Measurements from ENCODE around the gene ZNF771. TPM values are rescaled to one million over a fixed set of nuclear protein-coding genes. Genes with fewer than 3 reads are reported as not detected.
A peak's percentile ranks its signal among the peaks of the same experiment; 100 is the strongest.

The ZNF771 gene
- total and polyA plus RNA-seq, 9 of the 15 experiments (the other 6 are each of a cell fraction or from before 2014, with no cell fraction given) = 1.5 to 12.6 (median 4.4) TPM

DNA sequence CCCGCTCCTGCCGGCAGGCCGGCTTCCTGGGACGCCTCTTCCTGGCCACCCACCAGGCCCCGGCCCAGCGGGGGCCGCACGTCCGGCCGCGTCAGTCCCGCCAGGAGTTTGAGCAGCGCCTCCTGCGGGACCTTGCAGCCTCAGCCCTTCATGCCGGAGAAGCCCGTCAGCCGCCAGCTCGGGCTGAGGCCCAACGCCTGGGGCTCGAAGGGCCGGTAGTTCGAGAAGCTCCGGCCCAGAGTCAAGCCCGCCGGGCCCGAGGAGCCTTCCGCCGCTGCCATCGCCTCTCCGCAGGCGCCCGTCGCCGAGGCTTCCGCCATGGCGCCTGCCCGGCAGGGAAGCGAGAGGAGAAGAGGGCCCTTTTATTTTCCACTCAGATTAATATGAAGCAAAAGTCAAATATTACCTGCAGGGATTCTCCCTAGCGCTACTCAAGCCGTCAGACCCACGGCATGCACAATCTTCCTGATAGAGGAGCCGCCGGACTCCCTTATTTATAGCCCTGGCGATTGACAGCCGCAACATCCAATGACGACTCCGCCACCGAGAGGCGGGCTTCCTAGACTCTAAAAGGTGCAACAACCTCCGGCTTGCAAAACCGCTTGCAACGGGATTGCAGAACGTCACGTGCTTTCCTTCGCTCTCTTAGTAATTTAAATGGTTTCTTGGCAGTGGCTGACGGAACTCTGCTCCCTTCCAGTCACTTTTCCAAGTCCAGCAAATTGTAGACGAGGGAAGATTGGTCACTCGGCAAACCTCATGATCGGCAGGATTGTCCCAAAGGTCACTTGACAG is 38.2 kb downstream of the ZNF771 start, which contains the start of gene SEPHS2 (continued):
- TF ChIP-seq, protein P1, sequence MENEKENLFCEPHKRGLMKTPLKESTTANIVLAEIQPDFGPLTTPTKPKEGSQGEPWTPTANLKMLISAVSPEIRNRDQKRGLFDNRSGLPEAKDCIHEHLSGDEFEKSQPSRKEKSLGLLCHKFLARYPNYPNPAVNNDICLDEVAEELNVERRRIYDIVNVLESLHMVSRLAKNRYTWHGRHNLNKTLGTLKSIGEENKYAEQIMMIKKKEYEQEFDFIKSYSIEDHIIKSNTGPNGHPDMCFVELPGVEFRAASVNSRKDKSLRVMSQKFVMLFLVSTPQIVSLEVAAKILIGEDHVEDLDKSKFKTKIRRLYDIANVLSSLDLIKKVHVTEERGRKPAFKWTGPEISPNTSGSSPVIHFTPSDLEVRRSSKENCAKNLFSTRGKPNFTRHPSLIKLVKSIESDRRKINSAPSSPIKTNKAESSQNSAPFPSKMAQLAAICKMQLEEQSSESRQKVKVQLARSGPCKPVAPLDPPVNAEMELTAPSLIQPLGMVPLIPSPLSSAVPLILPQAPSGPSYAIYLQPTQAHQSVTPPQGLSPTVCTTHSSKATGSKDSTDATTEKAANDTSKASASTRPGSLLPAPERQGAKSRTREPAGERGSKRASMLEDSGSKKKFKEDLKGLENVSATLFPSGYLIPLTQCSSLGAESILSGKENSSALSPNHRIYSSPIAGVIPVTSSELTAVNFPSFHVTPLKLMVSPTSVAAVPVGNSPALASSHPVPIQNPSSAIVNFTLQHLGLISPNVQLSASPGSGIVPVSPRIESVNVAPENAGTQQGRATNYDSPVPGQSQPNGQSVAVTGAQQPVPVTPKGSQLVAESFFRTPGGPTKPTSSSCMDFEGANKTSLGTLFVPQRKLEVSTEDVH (IDR thresholded peaks at IDR 0.05; ENCODE audit: low read depth, partially characterized antibody) = no peak
- TF ChIP-seq KLF13 (tag; IDR thresholded peaks at IDR 0.05; ENCODE audit: borderline replicate concordance, low read depth) (no peak), TCF3 (CRISPR knock-in tag; IDR thresholded peaks at IDR 0.05) (no peak), COPS2 (conservative IDR thresholded peaks at IDR 0.05) (no peak), ZNF174 (CRISPR knock-in tag; IDR thresholded peaks at IDR 0.05) (no peak), FOXJ2 (tag; IDR thresholded peaks at IDR 0.05) (peak; percentile 78), MAZ (CRISPR knock-in tag; conservative IDR thresholded peaks at IDR 0.05 in 1 of 2, IDR thresholded peaks at IDR 0.05 in 1 of 2) (peak; percentile 68 to 74), SP2 (IDR thresholded peaks at IDR 0.05; ENCODE audit: extremely low read depth, low read depth, low read length, poor library complexity, severe bottlenecking) (peak; percentile 86), MTA2 (IDR thresholded peaks at IDR 0.05; ENCODE audit: low read depth) (no peak), NR2F6 (CRISPR knock-in tag; IDR thresholded peaks at IDR 0.05) (no peak), ZNF584 (CRISPR knock-in tag; IDR thresholded peaks at IDR 0.05; ENCODE audit: low read depth) (peak; percentile 69; the same call in 1 of the 2 replicates), OTX1 (CRISPR knock-in tag; IDR thresholded peaks at IDR 0.05) (no peak), ZNF347 (CRISPR knock-in tag; IDR thresholded peaks at IDR 0.05; ENCODE audit: low read depth) (no peak), CHD2 (IDR thresholded peaks at IDR 0.05; ENCODE audit: low read depth, low read length) (peak; percentile 79), STAT5B (CRISPR knock-in tag; IDR thresholded peaks at IDR 0.05) (no peak)
- TF ChIP-seq, protein P2, sequence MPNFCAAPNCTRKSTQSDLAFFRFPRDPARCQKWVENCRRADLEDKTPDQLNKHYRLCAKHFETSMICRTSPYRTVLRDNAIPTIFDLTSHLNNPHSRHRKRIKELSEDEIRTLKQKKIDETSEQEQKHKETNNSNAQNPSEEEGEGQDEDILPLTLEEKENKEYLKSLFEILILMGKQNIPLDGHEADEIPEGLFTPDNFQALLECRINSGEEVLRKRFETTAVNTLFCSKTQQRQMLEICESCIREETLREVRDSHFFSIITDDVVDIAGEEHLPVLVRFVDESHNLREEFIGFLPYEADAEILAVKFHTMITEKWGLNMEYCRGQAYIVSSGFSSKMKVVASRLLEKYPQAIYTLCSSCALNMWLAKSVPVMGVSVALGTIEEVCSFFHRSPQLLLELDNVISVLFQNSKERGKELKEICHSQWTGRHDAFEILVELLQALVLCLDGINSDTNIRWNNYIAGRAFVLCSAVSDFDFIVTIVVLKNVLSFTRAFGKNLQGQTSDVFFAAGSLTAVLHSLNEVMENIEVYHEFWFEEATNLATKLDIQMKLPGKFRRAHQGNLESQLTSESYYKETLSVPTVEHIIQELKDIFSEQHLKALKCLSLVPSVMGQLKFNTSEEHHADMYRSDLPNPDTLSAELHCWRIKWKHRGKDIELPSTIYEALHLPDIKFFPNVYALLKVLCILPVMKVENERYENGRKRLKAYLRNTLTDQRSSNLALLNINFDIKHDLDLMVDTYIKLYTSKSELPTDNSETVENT (CRISPR knock-in tag; IDR thresholded peaks at IDR 0.05) = no peak; the same call in 1 of the 2 replicates
- TF ChIP-seq, protein P3, sequence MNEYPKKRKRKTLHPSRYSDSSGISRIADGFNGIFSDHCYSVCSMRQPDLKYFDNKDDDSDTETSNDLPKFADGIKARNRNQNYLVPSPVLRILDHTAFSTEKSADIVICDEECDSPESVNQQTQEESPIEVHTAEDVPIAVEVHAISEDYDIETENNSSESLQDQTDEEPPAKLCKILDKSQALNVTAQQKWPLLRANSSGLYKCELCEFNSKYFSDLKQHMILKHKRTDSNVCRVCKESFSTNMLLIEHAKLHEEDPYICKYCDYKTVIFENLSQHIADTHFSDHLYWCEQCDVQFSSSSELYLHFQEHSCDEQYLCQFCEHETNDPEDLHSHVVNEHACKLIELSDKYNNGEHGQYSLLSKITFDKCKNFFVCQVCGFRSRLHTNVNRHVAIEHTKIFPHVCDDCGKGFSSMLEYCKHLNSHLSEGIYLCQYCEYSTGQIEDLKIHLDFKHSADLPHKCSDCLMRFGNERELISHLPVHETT (CRISPR knock-in tag; conservative IDR thresholded peaks at IDR 0.05 in 1 of 2, IDR thresholded peaks at IDR 0.05 in 1 of 2) = peak in 1 of 2 experiments; percentile 64; a peak in 2 of 4 replicates
- TF ChIP-seq, protein P4, sequence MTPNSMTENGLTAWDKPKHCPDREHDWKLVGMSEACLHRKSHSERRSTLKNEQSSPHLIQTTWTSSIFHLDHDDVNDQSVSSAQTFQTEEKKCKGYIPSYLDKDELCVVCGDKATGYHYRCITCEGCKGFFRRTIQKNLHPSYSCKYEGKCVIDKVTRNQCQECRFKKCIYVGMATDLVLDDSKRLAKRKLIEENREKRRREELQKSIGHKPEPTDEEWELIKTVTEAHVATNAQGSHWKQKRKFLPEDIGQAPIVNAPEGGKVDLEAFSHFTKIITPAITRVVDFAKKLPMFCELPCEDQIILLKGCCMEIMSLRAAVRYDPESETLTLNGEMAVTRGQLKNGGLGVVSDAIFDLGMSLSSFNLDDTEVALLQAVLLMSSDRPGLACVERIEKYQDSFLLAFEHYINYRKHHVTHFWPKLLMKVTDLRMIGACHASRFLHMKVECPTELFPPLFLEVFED (CRISPR knock-in tag; conservative IDR thresholded peaks at IDR 0.05) = no peak

All from K562 (cell line).